Liver (tissue), 9 donors: ENCODE data around the gene IGLL5. TPM values are rescaled to one million over a fixed set of nuclear protein-coding genes. Genes with fewer than 3 reads are reported as not detected.

Experiments used
- DNase-seq: peaks from one replicate; pipeline ENCODE4 v3.0.0-alpha.2; 2017; ENCODE audit warnings: low spot score
- H3K27ac ChIP-seq, 2 donors: one replicate each; pipeline ENCODE4 v1.7.0; 2013; ENCODE audit warnings: inconsistent platforms in 2 of 2, low read length in 2 of 2, control low read depth in 1 of 2, low read depth in 1 of 2, mild to moderate bottlenecking in 1 of 2
- H3K27me3 ChIP-seq, 4 donors: one replicate each; pipeline versions ENCODE4 v1.6.1 to v1.7.0; 2013; ENCODE audit warnings: low read length in 3 of 4, inconsistent platforms in 1 of 4, mild to moderate bottlenecking in 1 of 4, moderate library complexity in 1 of 4; ENCODE audit not compliant: control insufficient read depth in 4 of 4, insufficient read depth in 4 of 4
- H3K36me3 ChIP-seq, 4 donors: one replicate each; pipeline versions ENCODE4 v1.6.1 to v1.7.0; 2013; ENCODE audit warnings: low read length in 3 of 4, mild to moderate bottlenecking in 3 of 4, low read depth in 1 of 4, moderate library complexity in 1 of 4; ENCODE audit not compliant: control insufficient read depth in 4 of 4, insufficient read depth in 3 of 4
- H3K4me1 ChIP-seq, 4 donors: one replicate each; pipeline versions ENCODE4 v1.6.1 to v1.7.0; 2013; ENCODE audit warnings: low read length in 3 of 4, mild to moderate bottlenecking in 3 of 4, moderate library complexity in 1 of 4; ENCODE audit not compliant: control insufficient read depth in 4 of 4, insufficient read depth in 4 of 4
- H3K4me3 ChIP-seq, 3 donors: one replicate each; pipeline versions ENCODE4 v1.6.1 to v1.7.0; 2013; ENCODE audit warnings: low read length in 3 of 3, control low read depth in 1 of 3, low read depth in 1 of 3, mild to moderate bottlenecking in 1 of 3
- H3K9ac ChIP-seq, 2 donors: one replicate each; pipeline ENCODE4 v1.7.0; 2013; ENCODE audit warnings: low read length in 2 of 2, mild to moderate bottlenecking in 2 of 2, moderate library complexity in 2 of 2, control low read depth in 1 of 2, low read depth in 1 of 2
- H3K9me3 ChIP-seq, 4 donors: one replicate each; pipeline versions ENCODE4 v1.6.1 to v1.7.0; 2013; ENCODE audit warnings: low read length in 3 of 4; ENCODE audit not compliant: control insufficient read depth in 4 of 4
- ATF3 ChIP-seq: IDR thresholded peaks from 2 replicates; pipeline ENCODE4 v1.6.1; 2016; ENCODE audit warnings: antibody characterized with exemption
- CTCF ChIP-seq: fragments of 150-350 bp; IDR thresholded peaks from 2 replicates; pipeline ENCODE4 v1.5.1; 2017; ENCODE audit warnings: improper control_type of control experiment, low read depth, low read length; ENCODE audit not compliant: missing input control
- EGR1 ChIP-seq, 2 donors: IDR thresholded peaks; 2 replicates each; pipeline ENCODE4 v1.6.1; 2016 to 2018; ENCODE audit warnings: antibody characterized with exemption in 2 of 2, low read depth in 2 of 2
- FOXA1 ChIP-seq: IDR thresholded peaks from 2 replicates; pipeline ENCODE4 v1.6.1; 2016; ENCODE audit warnings: antibody characterized with exemption
- GABPA ChIP-seq, 2 donors: IDR thresholded peaks in 1 of 2; conservative IDR thresholded peaks in 1 of 2; 2 replicates each; pipeline ENCODE4 v1.6.1; 2016; ENCODE audit warnings: antibody characterized with exemption in 2 of 2, mild to moderate bottlenecking in 1 of 2, moderate library complexity in 1 of 2
- HNF4A ChIP-seq, 2 donors: conservative IDR thresholded peaks; 2 replicates each; pipeline ENCODE4 v1.6.1; 2016; ENCODE audit warnings: antibody characterized with exemption in 2 of 2, mild to moderate bottlenecking in 2 of 2
- JUND ChIP-seq, 2 donors: IDR thresholded peaks; 2 replicates each; pipeline ENCODE4 v1.6.1; 2016; ENCODE audit warnings: antibody characterized with exemption in 2 of 2
- MAX ChIP-seq: IDR thresholded peaks from 2 replicates; pipeline ENCODE4 v1.6.1; 2016; ENCODE audit warnings: antibody characterized with exemption
- NR2F2 ChIP-seq: IDR thresholded peaks from 2 replicates; pipeline ENCODE4 v1.6.1; 2016; ENCODE audit warnings: antibody characterized with exemption
- RAD21 ChIP-seq, 2 donors: IDR thresholded peaks; 2 replicates each; pipeline ENCODE4 v1.6.1; 2016; ENCODE audit warnings: antibody characterized with exemption in 2 of 2, mild to moderate bottlenecking in 2 of 2
- REST ChIP-seq: IDR thresholded peaks from 2 replicates; pipeline ENCODE4 v1.6.1; 2016; ENCODE audit warnings: antibody characterized with exemption, mild to moderate bottlenecking
- RXRA ChIP-seq, 2 donors: IDR thresholded peaks; 2 replicates each; pipeline ENCODE4 v1.6.1; 2017 to 2018; ENCODE audit warnings: antibody characterized with exemption in 2 of 2, mild to moderate bottlenecking in 1 of 2
- SP1 ChIP-seq: IDR thresholded peaks from 2 replicates; pipeline ENCODE4 v1.6.1; 2018; ENCODE audit warnings: antibody characterized with exemption, mild to moderate bottlenecking
- TAF1 ChIP-seq: conservative IDR thresholded peaks from 2 replicates; pipeline ENCODE4 v1.6.1; 2016; ENCODE audit warnings: antibody characterized with exemption, mild to moderate bottlenecking
- ZBTB33 ChIP-seq: IDR thresholded peaks from 2 replicates; pipeline ENCODE4 v1.6.1; 2016; ENCODE audit warnings: antibody characterized with exemption
- WGBS: extraction: QIAGEN DNeasy Blood & Tissue Kit; methylation state at CpG from one replicate; pipeline ENCODE4 v1.1.7; 2013; 5-methylcytosine and 5-hydroxymethylcytosine counted together
- polyA plus RNA-seq, 2 donors: library from polyadenylated mRNA; stranded (reverse) in 1 of 2; unstranded in 1 of 2; fragments of 200-250 nt in 1 of 2; fragments of >200 nt in 1 of 2; fragmentation: Nextera tagmentation in 1 of 2; extraction: Ambion mirVana in 1 of 2; gene quantifications; one replicate each; pipeline versions ENCODE4 v1.2.1 to v1.2.3, GENCODE V29; 2013 to 2015
- total RNA-seq, 2 donors: library from RNA; depleted of rRNA; stranded (reverse); fragments of >200 nt; gene quantifications; one replicate each; pipeline ENCODE4 v1.2.3, GENCODE V29; 2014
- donor health status: healthy.
- donor health status: healthy.
- donor health status: healthy.
- donor health status: healthy.
- donor health status: healthy.

The IGLL5 gene
- total and polyA plus RNA-seq, 4 donors = 1.3 to 13.4 (median 3.4) TPM

- Histone ChIP-seq H3K9me3 (no peaks in the 10 kb centered on the region), H3K9ac (no peak overlapping the region), H3K36me3 (no peaks in the 10 kb centered on the region), H3K4me1 (no peaks in the 10 kb centered on the region), H3K27ac (no peak overlapping the region), H3K4me3 (no peak overlapping the region), H3K27me3 (no peaks in the 10 kb centered on the region)
- no peak for DNase-seq
- WGBS = 81% methylated on average over 17 of the region's 17 CpGs
- TF ChIP-seq NR2F2 (no peak), ZBTB33 (no peak), GABPA (IDR thresholded peaks at IDR 0.05 in 1 of 2, conservative IDR thresholded peaks at IDR 0.05 in 1 of 2) (no peak), HNF4A (conservative IDR thresholded peaks at IDR 0.05) (no peak), FOXA1 (no peak), SP1 (no peak)
Observed at GRCh38 chr22:22894740-22895731, 7.4 kb downstream of the IGLL5 start.

- TF ChIP-seq MAX = no peak
- no peak for TF ChIP-seq REST
- no peak for TF ChIP-seq NR2F2
- no peak for TF ChIP-seq HNF4A (conservative IDR thresholded peaks at IDR 0.05)
- no peak for TF ChIP-seq RAD21 (IDR thresholded peaks at IDR 0.05)
- TF ChIP-seq FOXA1 = no peak
- no peak for TF ChIP-seq TAF1
- TF ChIP-seq ATF3 = no peak
- no peak for TF ChIP-seq EGR1 (IDR thresholded peaks at IDR 0.05; ENCODE audit: low read depth in 2 of 2)
- TF ChIP-seq RXRA (IDR thresholded peaks at IDR 0.05) = no peak
- TF ChIP-seq JUND (IDR thresholded peaks at IDR 0.05) = no peak
- no peak for TF ChIP-seq SP1
- TF ChIP-seq CTCF = no peak
- 68% methylated on average over 6 of the region's 6 CpGs for WGBS
- H3K9ac ChIP-seq = no peak overlapping the region
- no peaks in the 10 kb centered on the region for H3K9me3 ChIP-seq
- no peak overlapping the region for H3K27ac ChIP-seq
- DNase-seq = no peak
- H3K4me3 ChIP-seq = no peak overlapping the region
- H3K27me3 ChIP-seq = no peaks in the 10 kb centered on the region
- H3K4me1 ChIP-seq = no peaks in the 10 kb centered on the region
- no peaks in the 10 kb centered on the region for H3K36me3 ChIP-seq
Observed at GRCh38 chr22:22895776-22896445, 8.3 kb downstream of the IGLL5 start.
